SK-N-SH (cell line): ENCODE results near the gene CPNE2. TPM values are rescaled to one million over a fixed set of nuclear protein-coding genes. Genes with fewer than 3 reads are reported as not detected.

Experiments used
- CTCF ChIA-PET: fragments of 300-600, 350-600 bp; formaldehyde crosslinking; extraction: SDS; loops from one replicate; lab custom pipeline; 2021; lab: Yijun Ruan, JAX
- POLR2A ChIA-PET: fragments of 350-600 bp; sonication (Branson Sonifier 250); formaldehyde crosslinking; extraction: SDS; loops from one replicate; lab custom pipeline; 2020; ENCODE audit warnings: antibody characterized with exemption, inconsistent platforms; lab: Yijun Ruan, JAX
- DNase-seq: peaks from one replicate; pipeline ENCODE4 v3.0.0; 2012
- H2AFZ ChIP-seq: fragments of 200-600 bp; sonication (generic); 2 replicates; pipeline ENCODE4 v1.8.1; 2016; ENCODE audit warnings: antibody characterized with exemption, mild to moderate bottlenecking, low read depth
- H3F3A ChIP-seq: fragments of 200-600 bp; sonication (generic); replicated peaks from 2 replicates; pipeline ENCODE3; 2016; ENCODE audit warnings: antibody characterized with exemption, mild to moderate bottlenecking; ENCODE audit not compliant: insufficient read depth
- H3K27ac ChIP-seq, 2 experiments: fragments of 200-500 bp in 1 of 2; fragments of 200-600 bp in 1 of 2; sonication (Bioruptor generic) in 1 of 2; sonication (generic), shearing (Covaris generic) in 1 of 2; 2 replicates each; pipeline versions ENCODE4 v1.5.1 to v1.6.1; 2014 to 2016; ENCODE audit warnings: low read depth in 2 of 2, inconsistent platforms in 1 of 2, low read length in 1 of 2, mild to moderate bottlenecking in 1 of 2, mixed read lengths in 1 of 2
- H3K27me3 ChIP-seq: fragments of 200-600 bp; sonication (generic), shearing (Covaris generic); 2 replicates; pipeline ENCODE4 v1.6.1; 2016; ENCODE audit warnings: mixed run types; ENCODE audit not compliant: insufficient read depth
- H3K36me3 ChIP-seq, 2 experiments: fragments of 200-500 bp in 1 of 2; fragments of 200-600 bp in 1 of 2; sonication (Bioruptor generic) in 1 of 2; sonication (generic) in 1 of 2; replicated peaks in 1 of 2; 2 replicates each; pipeline versions ENCODE3 to v1.5.1; 2014 to 2016; ENCODE audit warnings: low read length in 1 of 2, mild to moderate bottlenecking in 1 of 2; ENCODE audit not compliant: insufficient read depth in 2 of 2, control insufficient read depth in 1 of 2
- H3K4me1 ChIP-seq, 2 experiments: fragments of 200-500 bp in 1 of 2; fragments of 200-600 bp in 1 of 2; sonication (Bioruptor generic) in 1 of 2; sonication (generic), shearing (Covaris generic) in 1 of 2; 2 replicates each; pipeline versions ENCODE4 v1.5.1 to v1.6.1; 2014 to 2016; ENCODE audit warnings: low read depth in 1 of 2, low read length in 1 of 2, mixed run types in 1 of 2; ENCODE audit not compliant: insufficient read depth in 2 of 2, control insufficient read depth in 1 of 2
- H3K4me2 ChIP-seq: fragments of 200-600 bp; sonication (generic), shearing (Covaris generic); 2 replicates; pipeline ENCODE4 v1.6.1; 2017; ENCODE audit warnings: mixed run types
- H3K4me3 ChIP-seq, 2 experiments: fragments of 200-500 bp in 1 of 2; fragments of 200-600 bp in 1 of 2; sonication (Bioruptor generic) in 1 of 2; sonication (generic), shearing (Covaris generic) in 1 of 2; 2 replicates each; pipeline versions ENCODE4 v1.5.1 to v1.8.1; 2014 to 2016; ENCODE audit warnings: low read depth in 2 of 2, inconsistent platforms in 1 of 2, low read length in 1 of 2, mild to moderate bottlenecking in 1 of 2, mixed read lengths in 1 of 2, moderate library complexity in 1 of 2
- H3K79me2 ChIP-seq: fragments of 200-600 bp; sonication (generic); 2 replicates; pipeline ENCODE4 v1.8.1; 2017; ENCODE audit warnings: mild to moderate bottlenecking; ENCODE audit not compliant: insufficient read depth
- H3K9ac ChIP-seq: fragments of 200-600 bp; sonication (generic); 2 replicates; pipeline ENCODE4 v1.6.1; 2017; ENCODE audit warnings: mixed run types
- H3K9me2 ChIP-seq: fragments of 200-600 bp; sonication (generic); 2 replicates; pipeline ENCODE4 v1.6.1; 2017; ENCODE audit warnings: mixed run types
- H3K9me3 ChIP-seq: fragments of 200-600 bp; sonication (generic); 2 replicates; pipeline ENCODE4 v1.6.1; 2017; ENCODE audit warnings: mixed run types, mild to moderate bottlenecking, moderate library complexity
- H4K20me1 ChIP-seq: fragments of 200-600 bp; sonication (generic); 2 replicates; pipeline ENCODE4 v1.6.1; 2017; ENCODE audit warnings: mild to moderate bottlenecking, mixed run types; ENCODE audit not compliant: insufficient read depth
- CTCF ChIP-seq: fragments of 200-600 bp; sonication (generic); IDR thresholded peaks from 2 replicates; pipeline ENCODE4 v1.6.1; 2017; ENCODE audit warnings: antibody characterized with exemption, mild to moderate bottlenecking, moderate library complexity
- JUND ChIP-seq: IDR thresholded peaks from 2 replicates; pipeline ENCODE4 v1.4.0; 2012
- MEF2A ChIP-seq: IDR thresholded peaks from 2 replicates; pipeline ENCODE4 v1.4.0; 2012; ENCODE audit warnings: low read depth, borderline replicate concordance
- NRF1 ChIP-seq: IDR thresholded peaks from 2 replicates; pipeline ENCODE4 v1.6.1; 2012; ENCODE audit warnings: low read depth, mild to moderate bottlenecking, low read length
- POLR2AphosphoS5 ChIP-seq: IDR thresholded peaks from 2 replicates; pipeline ENCODE4 v1.6.1; 2012; ENCODE audit warnings: low read depth, low read length
- RAD21 ChIP-seq: IDR thresholded peaks from 2 replicates; pipeline ENCODE4 v1.6.1; 2012; ENCODE audit warnings: mild to moderate bottlenecking, low read length
- RFX5 ChIP-seq: IDR thresholded peaks from 2 replicates; pipeline ENCODE4 v1.6.1; 2012; ENCODE audit warnings: mild to moderate bottlenecking, improper control_type of control experiment, low read length
- TAF1 ChIP-seq: IDR thresholded peaks from 2 replicates; pipeline ENCODE4 v1.6.1; 2012; ENCODE audit warnings: low read depth, mild to moderate bottlenecking, low read length, moderate library complexity, borderline replicate concordance
- TCF12 ChIP-seq: IDR thresholded peaks from 2 replicates; pipeline ENCODE4 v1.4.0; 2012
- TEAD4 ChIP-seq: IDR thresholded peaks from 2 replicates; pipeline ENCODE4 v1.4.0; 2012; ENCODE audit warnings: mild to moderate bottlenecking, borderline replicate concordance; ENCODE audit not compliant: insufficient read depth
- WGBS: methylation state at CpG from one replicate; pipeline ENCODE4 v1.1.6; 2017; ENCODE audit warnings: low lambda C conversion rate; 5-methylcytosine and 5-hydroxymethylcytosine counted together
- polyA plus RNA-seq, 3 experiments: library from polyadenylated mRNA; depleted of rRNA; stranded (reverse); fragments of >200 nt; gene quantifications; 2 replicates each; pipeline ENCODE4 v1.2.3, GENCODE V29; 2012
- TF ChIP-seq, protein P1 (sequence below): IDR thresholded peaks from 2 replicates; pipeline ENCODE4 v1.4.0; 2012; ENCODE audit warnings: low read depth, borderline replicate concordance
- TF ChIP-seq, protein P2 (sequence below): IDR thresholded peaks from 2 replicates; pipeline ENCODE4 v1.4.0; 2012; ENCODE audit warnings: low read depth, borderline replicate concordance
- TF ChIP-seq, protein P3 (sequence below): IDR thresholded peaks from 2 replicates; pipeline ENCODE4 v1.4.0; 2012; ENCODE audit warnings: low read depth

CPNE2 gene
- polyA plus RNA-seq, 1 of the 3 experiments (the other 2 are of a cell fraction) = 73.0 TPM

DNA sequence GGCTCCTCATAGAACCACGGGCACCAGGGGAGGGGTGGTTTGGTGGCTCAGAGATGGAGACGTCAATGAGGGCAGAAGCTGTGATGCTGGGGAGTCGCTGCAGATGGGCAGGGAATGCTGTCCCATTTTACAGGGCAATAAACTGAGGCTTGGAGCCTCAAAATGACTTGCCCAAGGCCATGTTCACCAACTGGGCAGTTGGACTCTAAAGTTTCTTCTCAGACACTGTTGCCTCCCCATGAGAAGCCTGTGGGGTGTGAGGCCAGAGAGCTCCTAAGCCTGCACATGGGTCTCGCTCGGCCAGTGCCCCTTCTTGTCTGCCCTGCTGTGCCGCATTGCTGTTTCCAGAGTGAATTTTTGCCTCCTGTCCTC lies 38.6 kb downstream of the CPNE2 start:
- ChIA-PET CTCF (interaction anchor here (1.7 kb wide), 1 partner anchor 39 kb away, joined by 4 read pairs; the partner anchor contains the start of gene CPNE2), POLR2A (no interaction called here)
- 92% methylated on average over 6 of the region's 6 CpGs for WGBS

More for the DNA sequence above, 38.6 kb downstream of the CPNE2 start:
- Histone ChIP-seq H3K9me3 (no peaks in the 10 kb centered on the region), H2AFZ (no peak overlapping the region), H3K36me3 (no peaks in the 10 kb centered on the region), H3K9ac (no peak overlapping the region), H3K27me3 (no peaks in the 10 kb centered on the region), H3K79me2 (no peaks in the 10 kb centered on the region), H3K4me3 (no peak overlapping the region), H3F3A (no peaks in the 10 kb centered on the region), H3K27ac (no peak overlapping the region), H3K9me2 (no peaks in the 10 kb centered on the region), H3K4me1 (peaks cover 0 to 4% of the 10 kb centered on the region in 2 experiments; a peak in 1 of 4 replicates), H3K4me2 (no peak overlapping the region), H4K20me1 (no peaks in the 10 kb centered on the region)
- TF ChIP-seq RFX5 = no peak
- no peak for TF ChIP-seq CTCF
- TF ChIP-seq, protein P1, sequence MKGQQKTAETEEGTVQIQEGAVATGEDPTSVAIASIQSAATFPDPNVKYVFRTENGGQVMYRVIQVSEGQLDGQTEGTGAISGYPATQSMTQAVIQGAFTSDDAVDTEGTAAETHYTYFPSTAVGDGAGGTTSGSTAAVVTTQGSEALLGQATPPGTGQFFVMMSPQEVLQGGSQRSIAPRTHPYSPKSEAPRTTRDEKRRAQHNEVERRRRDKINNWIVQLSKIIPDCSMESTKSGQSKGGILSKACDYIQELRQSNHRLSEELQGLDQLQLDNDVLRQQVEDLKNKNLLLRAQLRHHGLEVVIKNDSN = no peak
- TF ChIP-seq MEF2A = no peak
- TF ChIP-seq POLR2AphosphoS5 = no peak
- TF ChIP-seq TAF1 = no peak
- no peak for TF ChIP-seq RAD21
- no peak for TF ChIP-seq TCF12
- no peak for TF ChIP-seq TEAD4
- TF ChIP-seq, protein P2, sequence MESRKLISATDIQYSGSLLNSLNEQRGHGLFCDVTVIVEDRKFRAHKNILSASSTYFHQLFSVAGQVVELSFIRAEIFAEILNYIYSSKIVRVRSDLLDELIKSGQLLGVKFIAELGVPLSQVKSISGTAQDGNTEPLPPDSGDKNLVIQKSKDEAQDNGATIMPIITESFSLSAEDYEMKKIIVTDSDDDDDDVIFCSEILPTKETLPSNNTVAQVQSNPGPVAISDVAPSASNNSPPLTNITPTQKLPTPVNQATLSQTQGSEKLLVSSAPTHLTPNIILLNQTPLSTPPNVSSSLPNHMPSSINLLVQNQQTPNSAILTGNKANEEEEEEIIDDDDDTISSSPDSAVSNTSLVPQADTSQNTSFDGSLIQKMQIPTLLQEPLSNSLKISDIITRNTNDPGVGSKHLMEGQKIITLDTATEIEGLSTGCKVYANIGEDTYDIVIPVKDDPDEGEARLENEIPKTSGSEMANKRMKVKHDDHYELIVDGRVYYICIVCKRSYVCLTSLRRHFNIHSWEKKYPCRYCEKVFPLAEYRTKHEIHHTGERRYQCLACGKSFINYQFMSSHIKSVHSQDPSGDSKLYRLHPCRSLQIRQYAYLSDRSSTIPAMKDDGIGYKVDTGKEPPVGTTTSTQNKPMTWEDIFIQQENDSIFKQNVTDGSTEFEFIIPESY = no peak
- no peak for TF ChIP-seq JUND
- no peak for TF ChIP-seq NRF1
- TF ChIP-seq, protein P3, sequence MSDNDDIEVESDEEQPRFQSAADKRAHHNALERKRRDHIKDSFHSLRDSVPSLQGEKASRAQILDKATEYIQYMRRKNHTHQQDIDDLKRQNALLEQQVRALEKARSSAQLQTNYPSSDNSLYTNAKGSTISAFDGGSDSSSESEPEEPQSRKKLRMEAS = no peak
- DNase-seq = no peak
